ENCODE results near the gene MYH11. TPM values are rescaled to one million over a fixed set of nuclear protein-coding genes. Genes with fewer than 3 reads are reported as not detected.
A peak's percentile ranks its signal among the peaks of the same experiment; 100 is the strongest.

MYH11 gene
- total RNA-seq, 1 experiment from 2014 or later = not detected

DNA sequence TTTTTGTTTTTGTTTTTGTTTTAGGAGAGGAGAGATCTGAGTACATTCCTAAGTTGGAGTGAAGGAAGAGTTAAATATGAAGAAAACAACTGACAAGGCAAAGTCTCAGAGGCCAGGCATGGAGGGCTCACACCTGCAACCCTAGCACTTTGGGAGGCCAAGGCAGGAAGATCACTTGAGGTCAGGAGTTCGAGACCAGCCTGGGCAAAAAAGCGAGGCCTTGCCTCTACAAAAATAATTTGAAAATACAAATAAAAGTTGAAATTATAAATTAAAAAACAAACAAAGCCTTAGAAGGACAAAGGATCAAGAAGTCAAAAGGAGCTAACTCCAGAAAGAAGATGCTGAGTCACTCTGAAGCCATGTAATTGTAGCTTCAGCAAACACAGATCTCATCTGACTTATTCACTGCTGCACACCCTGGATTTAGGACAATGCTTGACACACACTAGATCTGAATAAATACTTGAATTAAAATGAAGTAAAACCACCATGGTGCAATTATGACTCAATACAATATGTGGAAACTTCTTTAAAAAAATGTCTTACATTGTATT is 22.5 kb upstream of the MYH11 start:
- H3K4me3 Mint-ChIP-seq (ENCODE audit: unreplicated experiment) = no peak overlapping the region
- Histone ChIP-seq H3K36me3 (ENCODE audit: control insufficient read depth, insufficient read depth, low read length) (no peaks in the 10 kb centered on the region), H3K4me1 (no peaks in the 10 kb centered on the region; the same call in 1 of the 2 replicates), H3K27me3 (replicated peaks; ENCODE audit: control insufficient read depth, insufficient read depth, low read length) (no peaks in the 10 kb centered on the region), H3K9me3 (no peaks in the 10 kb centered on the region), H3K4me3 (ENCODE audit: low read depth, low read length) (no peak overlapping the region)
- H3K36me3 Mint-ChIP-seq (ENCODE audit: insufficient read depth, unreplicated experiment) = peaks cover 26% of the 10 kb centered on the region
- no peaks in the 10 kb centered on the region for H3K27me3 Mint-ChIP-seq (ENCODE audit: insufficient read depth, unreplicated experiment)
- BruUV-seq (replicated peaks) = no TSS peak
- no peak for DNase-seq
- H3K9me3 Mint-ChIP-seq (ENCODE audit: unreplicated experiment) = no peaks in the 10 kb centered on the region
- intact Hi-C loops (cut with micrococcal nuclease; ENCODE audit: unreplicated experiment) = loop anchor here (10.0 kb wide), 1 partner anchor 135 kb away; no protein-coding TSS in a partner anchor
- TF ChIP-seq, protein P1, sequence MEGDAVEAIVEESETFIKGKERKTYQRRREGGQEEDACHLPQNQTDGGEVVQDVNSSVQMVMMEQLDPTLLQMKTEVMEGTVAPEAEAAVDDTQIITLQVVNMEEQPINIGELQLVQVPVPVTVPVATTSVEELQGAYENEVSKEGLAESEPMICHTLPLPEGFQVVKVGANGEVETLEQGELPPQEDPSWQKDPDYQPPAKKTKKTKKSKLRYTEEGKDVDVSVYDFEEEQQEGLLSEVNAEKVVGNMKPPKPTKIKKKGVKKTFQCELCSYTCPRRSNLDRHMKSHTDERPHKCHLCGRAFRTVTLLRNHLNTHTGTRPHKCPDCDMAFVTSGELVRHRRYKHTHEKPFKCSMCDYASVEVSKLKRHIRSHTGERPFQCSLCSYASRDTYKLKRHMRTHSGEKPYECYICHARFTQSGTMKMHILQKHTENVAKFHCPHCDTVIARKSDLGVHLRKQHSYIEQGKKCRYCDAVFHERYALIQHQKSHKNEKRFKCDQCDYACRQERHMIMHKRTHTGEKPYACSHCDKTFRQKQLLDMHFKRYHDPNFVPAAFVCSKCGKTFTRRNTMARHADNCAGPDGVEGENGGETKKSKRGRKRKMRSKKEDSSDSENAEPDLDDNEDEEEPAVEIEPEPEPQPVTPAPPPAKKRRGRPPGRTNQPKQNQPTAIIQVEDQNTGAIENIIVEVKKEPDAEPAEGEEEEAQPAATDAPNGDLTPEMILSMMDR (IDR thresholded peaks at IDR 0.05; ENCODE audit: insufficient read depth in 1 of 2, low read depth in 1 of 2, low read length in 1 of 2, severe bottlenecking in 1 of 2, unreplicated experiment in 1 of 2) = no peak
- CTCF ChIA-PET = no interaction called here
- H3K27ac Mint-ChIP-seq (ENCODE audit: unreplicated experiment) = peak overlapping the region; percentile 57
- H3K4me1 Mint-ChIP-seq (ENCODE audit: low read depth, unreplicated experiment) = no peaks in the 10 kb centered on the region
- POLR2A ChIA-PET = interaction anchor here (0.7 to 1.5 kb wide), 2 partner anchors 9 to 19 kb away, joined by 3 to 10 read pairs; partner anchors contain the start of gene CEP20

DNA sequence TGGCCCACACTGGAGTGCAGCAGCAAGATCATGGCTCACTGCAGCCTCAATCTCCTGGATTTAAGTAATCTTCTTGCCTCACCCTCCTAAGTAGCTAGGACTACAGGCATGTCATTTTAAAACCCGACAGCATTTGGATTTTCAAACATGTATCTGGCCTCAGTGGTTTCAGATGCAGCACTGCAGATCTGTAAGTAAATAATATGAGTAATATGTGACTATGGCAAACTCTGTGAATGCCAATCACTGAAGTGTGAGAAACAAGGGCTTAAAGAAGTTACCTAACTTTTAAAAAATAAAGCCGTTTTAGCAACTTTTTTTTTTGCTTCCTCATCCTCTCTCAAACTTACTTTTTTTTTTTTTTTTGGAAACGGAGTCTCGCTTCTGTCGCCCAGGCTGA is 19.7 kb upstream of the MYH11 start:
- Histone ChIP-seq H3K4me1 (no peaks in the 10 kb centered on the region; the same call in 1 of the 2 replicates), H3K27me3 (replicated peaks; ENCODE audit: control insufficient read depth, insufficient read depth, low read length) (no peaks in the 10 kb centered on the region), H3K9me3 (no peaks in the 10 kb centered on the region), H3K4me3 (ENCODE audit: low read depth, low read length) (no peak overlapping the region), H3K36me3 (ENCODE audit: control insufficient read depth, insufficient read depth, low read length) (no peaks in the 10 kb centered on the region)
- ChIA-PET POLR2A (no interaction called here), CTCF (interaction anchor here (0.6 to 0.7 kb wide), 2 partner anchors 32 to 237 kb away, joined by 3 read pairs; no protein-coding TSS in a partner anchor)
- peaks cover 22% of the 10 kb centered on the region for H3K36me3 Mint-ChIP-seq (ENCODE audit: insufficient read depth, unreplicated experiment)
- H3K27me3 Mint-ChIP-seq (ENCODE audit: insufficient read depth, unreplicated experiment) = no peaks in the 10 kb centered on the region
- no peaks in the 10 kb centered on the region for H3K9me3 Mint-ChIP-seq (ENCODE audit: unreplicated experiment)
- H3K4me1 Mint-ChIP-seq (ENCODE audit: low read depth, unreplicated experiment) = no peaks in the 10 kb centered on the region
- TF ChIP-seq, protein P1 (IDR thresholded peaks at IDR 0.05; ENCODE audit: insufficient read depth in 1 of 2, low read depth in 1 of 2, low read length in 1 of 2, severe bottlenecking in 1 of 2, unreplicated experiment in 1 of 2) = no peak
- intact Hi-C loops (cut with micrococcal nuclease; ENCODE audit: unreplicated experiment) = loop anchor here (10.0 kb wide), 1 partner anchor 138 kb away; no protein-coding TSS in a partner anchor
- H3K4me3 Mint-ChIP-seq (ENCODE audit: unreplicated experiment) = no peak overlapping the region
- BruUV-seq (replicated peaks) = no TSS peak
- H3K27ac Mint-ChIP-seq (ENCODE audit: unreplicated experiment) = no peak overlapping the region
- no peak for DNase-seq

DNA sequence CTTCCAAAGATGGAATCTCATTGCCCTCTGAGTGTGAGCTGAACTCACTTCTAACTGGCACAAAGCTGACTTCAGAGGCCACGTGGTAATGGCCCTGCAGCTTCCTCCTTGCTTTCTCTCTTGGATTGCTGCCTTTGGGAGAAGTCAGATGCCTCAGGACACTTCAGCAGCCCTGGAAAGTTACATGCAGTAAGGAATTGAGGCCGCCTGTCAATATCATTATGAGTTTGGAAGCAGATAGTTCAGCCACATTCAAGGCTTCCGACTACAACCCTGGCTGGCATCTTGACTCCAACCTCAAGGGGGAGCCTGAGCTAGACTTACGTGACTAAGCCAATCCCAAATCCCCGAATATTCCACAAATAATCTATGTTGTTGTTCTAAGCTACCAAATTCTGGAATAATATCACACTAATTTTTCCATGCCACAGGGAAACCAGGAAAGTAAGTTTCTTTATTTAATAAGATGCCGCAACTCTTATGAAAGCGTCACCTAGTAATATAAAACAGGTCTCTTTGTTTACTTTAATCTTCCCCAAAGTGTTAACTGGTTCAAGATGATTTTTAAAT is 18.0 kb upstream of the MYH11 start:
- ChIA-PET CTCF (interaction anchor here (0.6 to 1.7 kb wide), 9 partner anchors 14 to 253 kb away, joined by 3 to 13 read pairs (median 4); partner anchors contain the start of gene CEP20), POLR2A (interaction anchor here (1.2 kb wide), 1 partner anchor 14 kb away, joined by 4 read pairs; the partner anchor contains the start of gene CEP20)
- intact Hi-C loops (cut with micrococcal nuclease; ENCODE audit: unreplicated experiment) = loop anchor here (1.0 to 10.0 kb wide), 2 partner anchors 140 to 252 kb away; no protein-coding TSS in a partner anchor
- no TSS peak for BruUV-seq (replicated peaks)
- peaks cover 22% of the 10 kb centered on the region for H3K36me3 Mint-ChIP-seq (ENCODE audit: insufficient read depth, unreplicated experiment)
- no peaks in the 10 kb centered on the region for H3K9me3 ChIP-seq
- no peaks in the 10 kb centered on the region for H3K27me3 ChIP-seq (replicated peaks; ENCODE audit: control insufficient read depth, insufficient read depth, low read length)
- no peak overlapping the region for H3K4me3 ChIP-seq (ENCODE audit: low read depth, low read length)
- DNase-seq = peak; percentile 56 to 61
- H3K27me3 Mint-ChIP-seq (ENCODE audit: insufficient read depth, unreplicated experiment) = no peaks in the 10 kb centered on the region
- H3K36me3 ChIP-seq (ENCODE audit: control insufficient read depth, insufficient read depth, low read length) = no peaks in the 10 kb centered on the region
- no peaks in the 10 kb centered on the region for H3K4me1 Mint-ChIP-seq (ENCODE audit: low read depth, unreplicated experiment)
- TF ChIP-seq, protein P1 (IDR thresholded peaks at IDR 0.05; ENCODE audit: insufficient read depth in 1 of 2, low read depth in 1 of 2, low read length in 1 of 2, severe bottlenecking in 1 of 2, unreplicated experiment in 1 of 2) = peak; percentile 72 to 75
- no peaks in the 10 kb centered on the region; the same call in 1 of the 2 replicates for H3K4me1 ChIP-seq
- no peak overlapping the region for H3K27ac Mint-ChIP-seq (ENCODE audit: unreplicated experiment)
- no peaks in the 10 kb centered on the region for H3K9me3 Mint-ChIP-seq (ENCODE audit: unreplicated experiment)
- no peak overlapping the region for H3K4me3 Mint-ChIP-seq (ENCODE audit: unreplicated experiment)

Measured in Caco-2 (cell line).